ENCODE measurements around the gene CFTR. TPM values are rescaled to one million over a fixed set of nuclear protein-coding genes. Genes with fewer than 3 reads are reported as not detected.

CFTR gene
- total and polyA plus RNA-seq, 2 of the 4 experiments (the other 2 are of a cell fraction) = 0.18 to 0.21 TPM

DNA sequence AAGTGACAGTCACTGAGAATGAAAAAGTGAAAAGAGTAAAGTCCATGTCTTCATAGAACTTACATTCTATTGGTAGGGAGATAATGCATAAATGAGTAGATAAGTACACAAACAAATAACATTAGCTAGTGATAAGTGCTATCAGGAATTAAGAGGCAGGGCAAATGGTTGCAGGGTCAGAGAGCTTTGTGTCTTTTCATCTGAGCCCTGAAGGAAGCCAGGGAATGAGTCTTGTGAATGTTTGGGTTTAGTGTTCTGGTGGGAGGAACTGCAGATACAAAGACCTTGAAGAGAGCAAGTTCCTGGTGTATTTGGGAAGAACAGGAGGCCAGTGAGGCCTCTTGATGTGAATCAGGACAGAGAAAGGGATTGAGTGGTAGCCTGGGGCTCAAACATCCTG is 209.6 kb downstream of the CFTR start:
- Histone ChIP-seq H3K14ac (replicated peaks; ENCODE audit: low read depth, low read length) (no peak overlapping the region), H3K4me1 (ENCODE audit: control insufficient read depth, insufficient read depth, low read length) (no peaks in the 10 kb centered on the region), H3K9me3 (ENCODE audit: control insufficient read depth, insufficient read depth, low read length) (no peaks in the 10 kb centered on the region), H2AK9ac (replicated peaks; ENCODE audit: low read depth, low read length, poor library complexity) (no peak overlapping the region), H2AK5ac (ENCODE audit: low read depth, low read length) (no peak overlapping the region), H4K5ac (ENCODE audit: low read depth, low read length) (no peak overlapping the region), H4K8ac (ENCODE audit: low read depth in 2 of 2, low read length in 2 of 2) (no peak overlapping the region), H4K91ac (ENCODE audit: insufficient read depth, low read depth, low read length) (no peak overlapping the region), H3K4ac (ENCODE audit: low read depth, low read length) (no peak overlapping the region), H3K23ac (ENCODE audit: low read depth, low read length) (no peak overlapping the region), H3K56ac (ENCODE audit: extremely low read depth, insufficient read depth, low read length) (no peak overlapping the region), H2AFZ (replicated peaks; ENCODE audit: low read length, poor library complexity) (no peak overlapping the region), H3K4me3 (ENCODE audit: insufficient read depth, low read depth, low read length) (no peak overlapping the region), H3K9ac (ENCODE audit: low read depth, low read length) (no peak overlapping the region), H3K27me3 (ENCODE audit: control insufficient read depth, insufficient read depth, low read length) (no peaks in the 10 kb centered on the region; the same call in 1 of the 2 replicates), H3K4me2 (ENCODE audit: low read depth, low read length) (no peak overlapping the region), H4K20me1 (ENCODE audit: insufficient read depth, low read length) (no peaks in the 10 kb centered on the region), H2BK120ac (ENCODE audit: low read depth, low read length) (no peak overlapping the region), H2BK5ac (ENCODE audit: low read depth, low read length, poor library complexity, severe bottlenecking) (no peak overlapping the region), H3K9me1 (ENCODE audit: insufficient read depth, low read length) (no peaks in the 10 kb centered on the region), H3K18ac (ENCODE audit: low read depth, low read length) (no peak overlapping the region), H3K36me3 (ENCODE audit: control insufficient read depth, insufficient read depth, low read length) (no peaks in the 10 kb centered on the region), H3K27ac (ENCODE audit: insufficient read depth, low read length) (no peak overlapping the region), H2BK20ac (ENCODE audit: low read depth, low read length) (no peak overlapping the region), H2BK15ac (ENCODE audit: low read depth, low read length) (no peak overlapping the region), H3K79me1 (ENCODE audit: low read depth in 1 of 2, low read length in 2 of 2) (no peaks in the 10 kb centered on the region)
- no TSS peak for BruUV-seq (replicated peaks)
- POLR2A ChIA-PET (ENCODE audit: unreplicated experiment) = no interaction called here
- no peak for TF ChIP-seq BHLHE40 (IDR thresholded peaks at IDR 0.05; ENCODE audit: low read depth, low read length)
- no peak for TF ChIP-seq MXI1 (IDR thresholded peaks at IDR 0.05; ENCODE audit: borderline replicate concordance, low read depth, low read length)
- TF ChIP-seq MAFK (IDR thresholded peaks at IDR 0.05; ENCODE audit: low read depth, low read length) = no peak
- no peak for TF ChIP-seq FOS (IDR thresholded peaks at IDR 0.05; ENCODE audit: low read depth, low read length)
- TF ChIP-seq, protein P1, sequence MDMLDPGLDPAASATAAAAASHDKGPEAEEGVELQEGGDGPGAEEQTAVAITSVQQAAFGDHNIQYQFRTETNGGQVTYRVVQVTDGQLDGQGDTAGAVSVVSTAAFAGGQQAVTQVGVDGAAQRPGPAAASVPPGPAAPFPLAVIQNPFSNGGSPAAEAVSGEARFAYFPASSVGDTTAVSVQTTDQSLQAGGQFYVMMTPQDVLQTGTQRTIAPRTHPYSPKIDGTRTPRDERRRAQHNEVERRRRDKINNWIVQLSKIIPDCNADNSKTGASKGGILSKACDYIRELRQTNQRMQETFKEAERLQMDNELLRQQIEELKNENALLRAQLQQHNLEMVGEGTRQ (IDR thresholded peaks at IDR 0.05; ENCODE audit: low read depth, low read length) = no peak
- TF ChIP-seq, protein P2, sequence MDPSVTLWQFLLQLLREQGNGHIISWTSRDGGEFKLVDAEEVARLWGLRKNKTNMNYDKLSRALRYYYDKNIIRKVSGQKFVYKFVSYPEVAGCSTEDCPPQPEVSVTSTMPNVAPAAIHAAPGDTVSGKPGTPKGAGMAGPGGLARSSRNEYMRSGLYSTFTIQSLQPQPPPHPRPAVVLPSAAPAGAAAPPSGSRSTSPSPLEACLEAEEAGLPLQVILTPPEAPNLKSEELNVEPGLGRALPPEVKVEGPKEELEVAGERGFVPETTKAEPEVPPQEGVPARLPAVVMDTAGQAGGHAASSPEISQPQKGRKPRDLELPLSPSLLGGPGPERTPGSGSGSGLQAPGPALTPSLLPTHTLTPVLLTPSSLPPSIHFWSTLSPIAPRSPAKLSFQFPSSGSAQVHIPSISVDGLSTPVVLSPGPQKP (IDR thresholded peaks at IDR 0.05; ENCODE audit: borderline replicate concordance, low read depth, low read length) = no peak
- no peak for TF ChIP-seq RAD21 (IDR thresholded peaks at IDR 0.05; ENCODE audit: low read length)
- TF ChIP-seq SMC3 (IDR thresholded peaks at IDR 0.05; ENCODE audit: low read depth, low read length) = no peak
- no peak for TF ChIP-seq CEBPB (IDR thresholded peaks at IDR 0.05; ENCODE audit: low read depth, low read length)
- TF ChIP-seq RFX5 (IDR thresholded peaks at IDR 0.05; ENCODE audit: low read depth, low read length) = no peak
- TF ChIP-seq POLR2A (IDR thresholded peaks at IDR 0.05; ENCODE audit: low read depth, low read length) = no peak
- TF ChIP-seq MAZ (IDR thresholded peaks at IDR 0.05; ENCODE audit: borderline replicate concordance, low read depth, low read length) = no peak
- TF ChIP-seq NFE2L2 (IDR thresholded peaks at IDR 0.05; ENCODE audit: low read depth, low read length) = no peak
- TF ChIP-seq, protein P3, sequence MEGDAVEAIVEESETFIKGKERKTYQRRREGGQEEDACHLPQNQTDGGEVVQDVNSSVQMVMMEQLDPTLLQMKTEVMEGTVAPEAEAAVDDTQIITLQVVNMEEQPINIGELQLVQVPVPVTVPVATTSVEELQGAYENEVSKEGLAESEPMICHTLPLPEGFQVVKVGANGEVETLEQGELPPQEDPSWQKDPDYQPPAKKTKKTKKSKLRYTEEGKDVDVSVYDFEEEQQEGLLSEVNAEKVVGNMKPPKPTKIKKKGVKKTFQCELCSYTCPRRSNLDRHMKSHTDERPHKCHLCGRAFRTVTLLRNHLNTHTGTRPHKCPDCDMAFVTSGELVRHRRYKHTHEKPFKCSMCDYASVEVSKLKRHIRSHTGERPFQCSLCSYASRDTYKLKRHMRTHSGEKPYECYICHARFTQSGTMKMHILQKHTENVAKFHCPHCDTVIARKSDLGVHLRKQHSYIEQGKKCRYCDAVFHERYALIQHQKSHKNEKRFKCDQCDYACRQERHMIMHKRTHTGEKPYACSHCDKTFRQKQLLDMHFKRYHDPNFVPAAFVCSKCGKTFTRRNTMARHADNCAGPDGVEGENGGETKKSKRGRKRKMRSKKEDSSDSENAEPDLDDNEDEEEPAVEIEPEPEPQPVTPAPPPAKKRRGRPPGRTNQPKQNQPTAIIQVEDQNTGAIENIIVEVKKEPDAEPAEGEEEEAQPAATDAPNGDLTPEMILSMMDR (conservative IDR thresholded peaks at IDR 0.05; ENCODE audit: low read depth, low read length) = no peak
- no peak for TF ChIP-seq CHD1 (IDR thresholded peaks at IDR 0.05; ENCODE audit: low read depth, low read length)
- no peak for TF ChIP-seq RCOR1 (IDR thresholded peaks at IDR 0.05; ENCODE audit: insufficient replicate concordance, low read length)
- dilution Hi-C loops (cut with HindIII; ENCODE audit: low sequenced_read_pairs, unreplicated experiment) = no loop called here
- no peak for DNase-seq
- no peak for ATAC-seq (ENCODE audit: low read depth)
- CTCF ChIA-PET = interaction anchor here (1.2 kb wide), 1 partner anchor 231 kb away, joined by 3 read pairs; no protein-coding TSS in a partner anchor
- intact Hi-C loops (cut with micrococcal nuclease) = no loop called here
- in situ Hi-C loops (cut with MboI; ENCODE audit: low sequenced_read_pairs) = no loop called here
